ENCODE results near the gene TMEM132D.

DNA sequence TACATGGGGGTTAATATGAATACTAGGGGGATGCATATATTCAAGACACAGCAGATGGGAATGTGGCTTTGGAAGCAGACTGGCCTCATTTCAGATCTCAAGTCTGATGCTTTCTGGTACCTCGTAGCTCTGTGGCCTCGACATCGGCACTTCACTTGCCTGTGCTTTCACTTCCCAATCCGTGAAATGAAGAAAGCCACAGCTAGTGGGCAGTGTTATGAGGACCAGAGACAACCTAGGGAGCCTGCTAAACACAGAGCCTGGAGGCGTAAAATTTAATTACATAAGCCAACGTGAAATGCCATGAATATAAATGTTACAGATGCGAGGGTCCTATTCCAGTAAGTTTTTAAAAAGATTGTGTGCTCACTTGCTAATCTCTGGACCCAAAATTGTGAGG lies 286.0 kb downstream of the TMEM132D start:
- TF ChIP-seq, protein P1, sequence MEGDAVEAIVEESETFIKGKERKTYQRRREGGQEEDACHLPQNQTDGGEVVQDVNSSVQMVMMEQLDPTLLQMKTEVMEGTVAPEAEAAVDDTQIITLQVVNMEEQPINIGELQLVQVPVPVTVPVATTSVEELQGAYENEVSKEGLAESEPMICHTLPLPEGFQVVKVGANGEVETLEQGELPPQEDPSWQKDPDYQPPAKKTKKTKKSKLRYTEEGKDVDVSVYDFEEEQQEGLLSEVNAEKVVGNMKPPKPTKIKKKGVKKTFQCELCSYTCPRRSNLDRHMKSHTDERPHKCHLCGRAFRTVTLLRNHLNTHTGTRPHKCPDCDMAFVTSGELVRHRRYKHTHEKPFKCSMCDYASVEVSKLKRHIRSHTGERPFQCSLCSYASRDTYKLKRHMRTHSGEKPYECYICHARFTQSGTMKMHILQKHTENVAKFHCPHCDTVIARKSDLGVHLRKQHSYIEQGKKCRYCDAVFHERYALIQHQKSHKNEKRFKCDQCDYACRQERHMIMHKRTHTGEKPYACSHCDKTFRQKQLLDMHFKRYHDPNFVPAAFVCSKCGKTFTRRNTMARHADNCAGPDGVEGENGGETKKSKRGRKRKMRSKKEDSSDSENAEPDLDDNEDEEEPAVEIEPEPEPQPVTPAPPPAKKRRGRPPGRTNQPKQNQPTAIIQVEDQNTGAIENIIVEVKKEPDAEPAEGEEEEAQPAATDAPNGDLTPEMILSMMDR (IDR thresholded peaks at IDR 0.05), result no peak
- TF ChIP-seq POLR2A (IDR thresholded peaks at IDR 0.05), result no peak
